GM12891 (cell line): ENCODE data around the gene CUBN.

Experiments used
- DNase-seq: peaks from one replicate; pipeline ENCODE4 v3.0.0; 2011; ENCODE audit warnings: low spot score; ENCODE audit not compliant: insufficient read length
- FAIRE-seq: peaks from 2 replicates; lab custom pipeline; 2011; peaks lifted over from hg19 to GRCh38; lab: Jason Lieb, UNC
- PAX5 ChIP-seq: IDR thresholded peaks from 2 replicates; pipeline ENCODE4 v1.6.1; 2011; ENCODE audit warnings: low read length, moderate library complexity, mild to moderate bottlenecking; ENCODE audit not compliant: insufficient read depth, severe bottlenecking
- POLR2A ChIP-seq: IDR thresholded peaks from 2 replicates; pipeline ENCODE4 v1.6.1; 2011; ENCODE audit warnings: low read depth, low read length, control low read depth
- POLR2AphosphoS5 ChIP-seq: IDR thresholded peaks from 2 replicates; pipeline ENCODE4 v1.6.1; 2011; ENCODE audit warnings: low read depth, low read length, control low read depth
- POU2F2 ChIP-seq: IDR thresholded peaks from 2 replicates; pipeline ENCODE4 v1.6.1; 2011; ENCODE audit warnings: low read depth, mild to moderate bottlenecking, control low read depth, low read length, moderate library complexity
- SPI1 ChIP-seq: IDR thresholded peaks from 2 replicates; pipeline ENCODE4 v1.6.1; 2011; ENCODE audit warnings: low read depth, low read length, control low read depth
- TAF1 ChIP-seq: IDR thresholded peaks from 2 replicates; pipeline ENCODE4 v1.6.1; 2011; ENCODE audit warnings: low read depth, low read length, control low read depth

Gene CUBN

DNA sequence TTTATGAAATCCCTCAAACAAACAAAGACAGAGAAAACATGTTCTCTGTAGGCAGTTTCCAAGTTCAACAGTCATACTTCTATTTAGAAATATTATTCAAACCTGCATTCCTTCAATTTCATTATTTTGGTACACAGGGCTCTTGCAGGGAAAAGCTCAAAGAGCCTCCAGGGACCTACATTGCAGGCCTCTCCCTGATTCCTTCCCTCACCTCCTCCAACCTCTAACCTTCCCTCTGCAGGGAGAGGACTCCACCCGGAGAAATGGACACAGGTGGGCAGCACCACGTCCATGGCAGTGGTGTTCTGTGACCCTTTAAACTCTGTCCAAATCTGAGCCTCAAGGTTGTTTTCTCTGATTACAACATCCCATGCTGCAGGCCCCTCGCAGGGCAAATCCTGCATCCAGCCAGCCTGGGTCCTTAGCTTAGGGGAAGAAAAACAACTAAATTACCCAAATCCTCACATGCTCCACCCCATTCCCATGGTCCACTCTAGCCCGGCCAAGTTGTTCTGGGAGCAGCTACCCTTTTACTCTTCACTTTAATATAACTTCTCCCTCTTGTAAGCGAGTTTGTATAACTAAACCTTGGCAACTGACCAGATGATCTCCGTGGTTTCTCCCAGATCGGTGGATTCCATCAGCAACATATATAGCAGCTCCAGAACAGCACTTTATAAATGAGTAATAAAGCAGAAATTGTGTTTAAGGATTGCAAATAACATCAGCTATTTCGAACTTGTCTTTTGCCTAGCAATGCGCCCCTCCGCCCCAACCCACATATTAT lies 129.8 kb downstream of the CUBN start:
- FAIRE-seq: no peak
- DNase-seq: no peak
- TF ChIP-seq TAF1 (no peak), POLR2A (no peak), POU2F2 (no peak), POLR2AphosphoS5 (no peak), SPI1 (no peak), PAX5 (no peak)

DNA sequence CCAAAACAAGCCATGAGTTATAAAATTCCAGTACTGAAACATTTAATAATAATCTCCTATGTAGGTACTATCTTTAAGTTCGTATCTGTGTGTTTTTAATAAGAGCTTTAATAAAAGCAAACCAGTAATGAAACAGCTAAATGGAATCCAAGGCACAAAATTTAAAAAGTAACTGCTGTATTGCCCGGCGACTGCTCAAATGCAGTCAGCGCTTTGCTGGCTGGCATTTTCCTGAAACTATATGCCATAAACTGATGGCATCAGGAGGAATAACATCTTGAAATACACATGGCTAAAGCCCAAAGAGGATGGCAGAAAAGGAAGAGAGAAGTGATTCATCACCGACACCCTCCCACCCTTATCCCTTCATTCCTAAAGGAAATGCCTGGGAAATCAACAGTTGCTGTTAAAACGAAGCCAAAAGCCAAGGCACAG lies 133.1 kb downstream of the CUBN start:
- TF ChIP-seq TAF1: no peak
- no peak for TF ChIP-seq PAX5
- no peak for DNase-seq
- FAIRE-seq: no peak

DNA sequence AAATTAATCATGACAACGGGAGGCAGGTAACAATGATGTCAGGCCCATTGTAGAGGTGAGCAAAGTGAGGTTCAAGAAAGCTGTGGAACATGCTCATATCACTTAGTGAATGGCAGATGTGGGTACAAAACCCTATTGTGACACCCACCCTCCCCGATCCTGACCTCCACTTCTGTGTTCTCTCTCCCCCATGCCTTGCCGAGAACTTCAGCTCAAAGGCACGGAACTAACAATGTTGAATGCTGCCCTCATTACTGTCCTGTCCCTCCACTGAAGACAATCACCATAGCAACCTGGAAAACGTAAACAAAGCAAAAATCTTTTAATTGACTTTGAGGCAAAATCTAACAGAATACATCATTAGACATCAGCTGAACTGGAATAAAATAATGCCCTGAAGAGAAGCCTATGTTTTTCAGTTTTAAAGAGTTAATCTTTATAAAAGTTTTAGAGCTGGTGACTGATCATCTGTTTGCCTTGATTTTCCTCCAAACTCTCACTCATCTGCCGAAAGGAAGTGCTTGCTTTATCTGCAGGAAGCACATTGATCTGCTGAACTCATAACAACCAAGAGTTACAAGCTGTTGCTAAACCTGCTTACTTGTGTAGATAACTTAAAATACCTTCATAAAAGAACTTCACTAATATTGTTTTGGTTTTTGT lies 133.6 kb downstream of the CUBN start:
- DNase-seq: no peak
- no peak for FAIRE-seq
- no peak for TF ChIP-seq SPI1
- no peak for TF ChIP-seq POLR2AphosphoS5
- TF ChIP-seq POU2F2: no peak

DNA sequence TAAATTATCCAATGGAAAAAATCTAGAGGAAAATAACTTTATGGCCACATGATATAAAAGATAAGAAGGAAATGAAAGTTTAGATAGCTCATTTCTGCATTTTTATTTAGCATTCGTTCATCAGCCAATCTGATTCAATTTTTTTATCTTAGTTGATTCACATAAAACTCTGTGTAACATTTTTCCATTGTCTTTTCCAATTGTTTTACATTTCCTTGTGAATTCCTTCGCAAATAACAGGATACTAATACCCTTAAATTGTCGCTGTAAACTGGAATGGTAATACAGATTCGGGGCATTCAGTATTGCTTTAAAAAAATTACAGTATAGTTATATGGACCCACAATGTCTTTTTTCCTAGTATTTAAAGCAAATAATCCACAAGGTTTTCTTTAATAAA lies 136.4 kb downstream of the CUBN start:
- TF ChIP-seq TAF1: no peak
- TF ChIP-seq POLR2AphosphoS5: no peak

DNA sequence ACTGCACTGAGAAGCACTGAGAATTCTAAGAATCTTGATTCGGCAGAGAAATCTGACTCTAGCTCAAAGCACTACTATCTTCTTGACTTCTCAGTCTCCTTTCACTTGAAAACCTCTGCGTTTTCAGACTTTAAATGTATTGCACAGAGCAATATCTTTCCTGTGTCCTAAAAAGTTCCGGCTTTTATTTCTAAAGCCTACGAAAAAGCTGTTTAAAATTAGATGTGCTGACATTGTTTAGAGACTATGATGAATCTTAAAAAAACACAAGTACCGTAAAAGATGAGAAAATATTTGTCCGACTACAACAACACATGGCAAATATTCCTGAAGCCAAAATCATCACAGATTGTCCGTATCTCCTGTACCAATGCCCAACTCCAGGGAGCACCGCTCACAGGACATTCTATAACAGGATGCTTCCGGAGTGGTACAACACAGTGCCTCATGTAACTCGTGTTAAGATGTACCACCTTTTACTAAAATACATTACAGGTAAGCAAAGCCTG lies 136.9 kb downstream of the CUBN start:
- DNase-seq (no peak), FAIRE-seq (no peak)
- TF ChIP-seq POLR2AphosphoS5 (no peak), SPI1 (no peak), PAX5 (no peak), POU2F2 (no peak), POLR2A (no peak), TAF1 (no peak)

More for the DNA sequence above, 136.4 kb downstream of the CUBN start:
- FAIRE-seq: no peak
- DNase-seq: no peak

DNA sequence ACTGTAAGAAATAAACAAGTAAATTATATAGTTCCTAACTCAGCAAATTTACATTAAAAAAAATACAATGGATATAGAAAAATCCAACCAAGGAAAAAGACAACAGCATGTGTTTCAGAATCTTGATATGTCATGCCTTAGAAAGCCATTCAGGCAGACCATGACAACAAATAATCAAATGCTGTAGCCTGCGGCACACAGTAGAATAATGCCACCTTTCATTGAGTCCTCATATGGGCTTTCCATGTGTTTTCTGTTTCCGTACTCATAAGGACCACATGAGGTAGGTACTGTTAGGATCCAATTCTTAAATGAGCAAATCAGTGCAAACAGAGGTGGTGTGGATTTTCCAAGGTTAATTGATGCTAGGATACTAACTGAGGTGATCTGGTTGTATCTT lies 138.6 kb downstream of the CUBN start:
- TF ChIP-seq SPI1: no peak
- no peak for TF ChIP-seq POLR2AphosphoS5
- no peak for TF ChIP-seq PAX5
- no peak for TF ChIP-seq POU2F2
- no peak for TF ChIP-seq TAF1
- no peak for TF ChIP-seq POLR2A
- no peak for FAIRE-seq
- DNase-seq: no peak

DNA sequence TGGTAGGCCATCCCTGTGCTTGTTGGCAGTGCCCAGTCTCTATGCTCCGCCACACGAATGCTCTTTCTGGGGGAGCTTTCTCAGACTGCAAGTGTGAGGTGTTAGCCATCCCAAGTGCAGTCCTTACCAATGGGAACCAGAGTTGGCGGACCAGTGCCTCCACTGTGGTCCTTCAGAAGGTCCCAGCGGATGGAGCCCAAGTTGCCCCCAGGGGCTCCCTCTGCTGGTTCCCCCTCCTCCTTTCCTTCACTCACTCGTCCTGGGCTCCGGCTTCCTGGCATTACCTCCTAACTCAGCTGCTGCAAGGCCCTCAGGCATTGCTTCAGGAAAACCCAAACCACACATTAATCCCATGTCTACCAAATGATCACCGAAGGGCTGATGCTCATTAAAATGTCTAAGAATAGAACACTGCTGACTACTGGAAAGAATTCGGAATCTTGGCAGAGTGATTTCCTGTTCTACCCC lies 139.8 kb downstream of the CUBN start:
- TF ChIP-seq TAF1: no peak
- FAIRE-seq (no peak), DNase-seq (no peak)

DNA sequence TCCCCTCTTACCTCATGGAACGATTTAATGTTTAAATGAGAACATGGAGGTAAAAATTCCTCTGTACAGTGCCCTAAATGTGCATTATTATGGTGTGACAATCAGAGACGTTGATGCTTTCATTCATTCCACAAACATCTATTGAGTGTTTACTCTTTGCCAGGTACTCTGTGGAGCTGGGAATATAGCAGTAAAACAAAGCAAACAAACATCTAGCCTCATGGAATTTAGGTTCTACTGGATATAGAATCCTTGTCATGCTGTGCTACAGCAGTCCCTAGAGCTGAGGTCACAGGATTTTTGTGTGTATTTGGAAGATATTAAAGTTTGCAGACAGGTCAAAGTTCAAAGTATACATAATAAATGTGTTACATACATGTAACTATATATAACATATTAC lies 140.7 kb downstream of the CUBN start:
- no peak for DNase-seq
- FAIRE-seq: no peak
- TF ChIP-seq SPI1: no peak
- no peak for TF ChIP-seq PAX5
- TF ChIP-seq POLR2A: no peak
- TF ChIP-seq POU2F2: no peak
- TF ChIP-seq POLR2AphosphoS5: no peak
- TF ChIP-seq TAF1: no peak

DNA sequence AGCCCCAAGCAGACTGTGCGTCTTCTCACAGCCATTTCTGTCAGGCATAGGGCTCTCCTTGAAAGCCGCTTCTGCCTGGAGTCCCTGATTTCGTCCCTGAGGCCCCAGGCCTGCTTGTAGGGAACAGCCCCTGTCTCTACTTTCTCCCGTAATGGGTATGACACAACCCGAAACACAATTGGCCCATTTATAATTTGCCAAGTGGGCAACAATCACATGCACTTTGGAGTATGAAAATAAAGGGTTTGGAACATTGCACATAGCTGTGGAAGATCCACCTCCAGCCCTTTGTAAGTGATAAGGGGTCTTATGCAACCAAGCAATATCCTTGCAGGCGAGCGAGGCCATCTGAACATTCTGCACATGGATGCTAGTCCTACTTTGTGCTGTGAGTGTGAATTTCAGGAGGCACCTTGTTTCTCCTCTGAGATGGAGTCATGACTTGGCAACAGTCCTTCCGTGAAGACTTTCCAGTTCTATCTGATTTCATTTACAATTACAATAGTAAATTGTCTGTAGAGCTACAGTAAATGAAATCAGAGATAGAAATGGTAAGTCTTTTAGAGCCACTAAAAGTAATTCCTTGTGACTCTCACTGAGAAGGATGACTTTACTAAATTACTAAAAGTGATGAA lies 141.5 kb downstream of the CUBN start:
- DNase-seq: no peak
- TF ChIP-seq POLR2AphosphoS5: no peak
- no peak for TF ChIP-seq PAX5
- no peak for TF ChIP-seq POLR2A
- TF ChIP-seq POU2F2: no peak
- TF ChIP-seq TAF1: no peak
- no peak for TF ChIP-seq SPI1
- FAIRE-seq: no peak

DNA sequence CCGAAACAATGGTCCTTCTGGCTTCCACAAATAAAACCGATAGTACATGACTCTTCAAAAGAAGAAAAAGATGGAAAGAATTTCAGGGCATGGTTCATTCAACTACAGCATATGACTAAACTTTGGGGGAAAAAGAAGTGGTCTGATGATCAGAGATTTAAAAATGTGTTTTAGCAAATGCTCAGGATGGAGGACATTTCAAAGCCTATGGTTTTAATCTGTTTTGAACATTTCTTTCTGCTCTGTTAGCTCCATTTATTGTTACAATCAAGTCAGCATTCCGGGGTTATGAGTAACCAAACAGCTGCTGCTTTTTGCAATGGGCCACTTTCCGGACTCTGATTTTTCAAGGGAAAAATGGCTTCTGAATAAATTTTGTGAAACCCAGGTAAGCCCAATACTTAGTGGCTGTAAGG lies 142.4 kb downstream of the CUBN start:
- FAIRE-seq: no peak

More for the DNA sequence above, 142.4 kb downstream of the CUBN start:
- TF ChIP-seq PAX5 (no peak), TAF1 (no peak), SPI1 (no peak), POLR2A (no peak), POU2F2 (no peak), POLR2AphosphoS5 (no peak)
- DNase-seq: no peak
